ENCODE results near the gene AGAP2. TPM values are rescaled to one million over a fixed set of nuclear protein-coding genes. Genes with fewer than 3 reads are reported as not detected.

AGAP2 gene
- total and polyA plus RNA-seq, 2 of the 8 experiments (the other 6 are each of a cell fraction or from before 2014, with no cell fraction given): 1.5 TPM

- H3K9ac ChIP-seq (replicated peaks in 1 of 4; ENCODE audit: extremely low read depth in 1 of 4, low read depth in 3 of 4, low read length in 3 of 4): no peak overlapping the region
- no peaks in the 10 kb centered on the region for H3K36me3 ChIP-seq (ENCODE audit: control insufficient read depth in 2 of 4, insufficient read depth in 4 of 4, low read length in 3 of 4)
- no peak overlapping the region for H2BK15ac ChIP-seq (ENCODE audit: low read length)
- H4K5ac ChIP-seq (ENCODE audit: insufficient read length, low read depth, low read length): no peak overlapping the region
- H3K9me3 ChIP-seq (ENCODE audit: insufficient read depth in 2 of 2, low read depth in 1 of 2, low read length in 1 of 2): peaks cover 2 to 12% of the 10 kb centered on the region in 2 experiments; a peak in 3 of 4 replicates
- no peak overlapping the region for H3K18ac ChIP-seq (ENCODE audit: extremely low read depth, low read length)
- H3K4ac ChIP-seq (replicated peaks; ENCODE audit: insufficient read length, low read depth, low read length): no peak overlapping the region
- no peak for DNase-seq (ENCODE audit: low read depth in 1 of 2, low spot score in 2 of 2)
- H2AFZ ChIP-seq (ENCODE audit: low read length): no peak overlapping the region
- no peak overlapping the region for H2AK5ac ChIP-seq (ENCODE audit: low read depth, low read length)
- no peak overlapping the region for H3K14ac ChIP-seq (ENCODE audit: insufficient read length)
- H3K4me3 ChIP-seq (ENCODE audit: extremely low read depth in 1 of 4, insufficient read depth in 2 of 4, low read depth in 3 of 4, low read length in 4 of 4): no peak overlapping the region
- no peak overlapping the region for H4K91ac ChIP-seq (replicated peaks; ENCODE audit: insufficient read length, low read length)
- CTCF ChIA-PET (ENCODE audit: partially characterized antibody): interaction anchor here (1.0 to 1.8 kb wide), 3 partner anchors 16 to 42 kb away, joined by 3 to 4 read pairs (median 3); partner anchors contain the start of gene B4GALNT1
- no peaks in the 10 kb centered on the region for H3K79me1 ChIP-seq (ENCODE audit: low read depth, low read length)
- H2BK12ac ChIP-seq (ENCODE audit: low read depth, low read length): no peak overlapping the region
- no peaks in the 10 kb centered on the region for H3K4me1 ChIP-seq (replicated peaks in 1 of 4; ENCODE audit: control insufficient read depth in 3 of 4, insufficient read depth in 4 of 4, low read length in 3 of 4)
- H3K27me3 ChIP-seq (replicated peaks in 1 of 4; ENCODE audit: control insufficient read depth in 3 of 4, extremely low read depth in 1 of 4, insufficient read depth in 3 of 4, low read length in 3 of 4): no peaks in the 10 kb centered on the region
- H2BK120ac ChIP-seq (replicated peaks; ENCODE audit: low read depth, low read length): no peak overlapping the region
- 95% methylated on average over 23 of the region's 29 CpGs; no CpG with 5 or more reads in 1 of the 2 experiments for WGBS, 2 experiments (ENCODE audit: extremely low coverage in 1 of 2, insufficient coverage in 1 of 2, insufficient read length in 1 of 2, insufficient replicate concordance in 2 of 2, low coverage in 1 of 2, low lambda C conversion rate in 2 of 2, missing lambda C conversion rate in 1 of 2)
- no peak overlapping the region for H2BK5ac ChIP-seq (ENCODE audit: low read depth, low read length)
- H4K8ac ChIP-seq (ENCODE audit: extremely low read depth, insufficient read depth, low read length): no peak overlapping the region
- no peak for TF ChIP-seq TBP (IDR thresholded peaks at IDR 0.05; ENCODE audit: low read depth, low read length)
- no peak for TF ChIP-seq PHF8 (conservative IDR thresholded peaks at IDR 0.05; ENCODE audit: low read depth, low read length)
- no peak for TF ChIP-seq BACH1 (IDR thresholded peaks at IDR 0.05; ENCODE audit: low read length)
- no peak for TF ChIP-seq KDM1A (IDR thresholded peaks at IDR 0.05; ENCODE audit: borderline replicate concordance, low read length)
- TF ChIP-seq SIN3A (conservative IDR thresholded peaks at IDR 0.05 in 1 of 2, IDR thresholded peaks at IDR 0.05 in 1 of 2; ENCODE audit: low read depth in 1 of 2, low read length in 2 of 2): no peak
- TF ChIP-seq KDM5A (IDR thresholded peaks at IDR 0.05; ENCODE audit: low read length): no peak
- TF ChIP-seq TCF12 (IDR thresholded peaks at IDR 0.05; ENCODE audit: low read depth, low read length): no peak
- no peak overlapping the region for H3K56ac ChIP-seq (replicated peaks; ENCODE audit: insufficient read length, low read depth, low read length)
- no peak overlapping the region for H3K27ac ChIP-seq (ENCODE audit: low read depth, low read length)
- FAIRE-seq: no peak
- no peak overlapping the region for H2BK20ac ChIP-seq (ENCODE audit: low read length)
- H4K20me1 ChIP-seq (replicated peaks in 1 of 2; ENCODE audit: control insufficient read depth in 1 of 2, insufficient read depth in 2 of 2, low read length in 2 of 2): no peaks in the 10 kb centered on the region
- H3K79me2 ChIP-seq (ENCODE audit: control insufficient read depth in 1 of 2, insufficient read depth in 2 of 2, low read length in 2 of 2): no peaks in the 10 kb centered on the region
- POLR2A ChIA-PET (ENCODE audit: partially characterized antibody): no interaction called here
- H3K23me2 ChIP-seq (ENCODE audit: low read depth, low read length): no peaks in the 10 kb centered on the region
- H3K4me2 ChIP-seq (ENCODE audit: insufficient read depth in 1 of 2, low read depth in 2 of 2, low read length in 2 of 2): no peak overlapping the region
- H3K23ac ChIP-seq (ENCODE audit: insufficient read length): no peak overlapping the region
Measured at GRCh38 chr12:57674691-57675090, 63.9 kb downstream of the AGAP2 start.
